HG03280 (cell line): ENCODE data around the gene ZDHHC7.

ENCODE experiments used
- ATAC-seq: cut with Tn5 transposase; IDR thresholded peaks from one replicate; pipeline ENCODE4 v1.9.1; 2021; ENCODE audit warnings: mild to moderate bottlenecking, moderate library complexity; ENCODE audit not compliant: unreplicated experiment

ZDHHC7 gene

GRCh38 chr16:84925092-84925772 is 86.1 kb downstream of the ZDHHC7 start:
- no peak for ATAC-seq

- no peak for ATAC-seq
These were observed 86.8 kb downstream of the ZDHHC7 start for GRCh38 chr16:84924331-84925091.
